ENCODE data around the gene GRID1.

GRCh38 chr10:86062198-86062550 is 304.4 kb downstream of the GRID1 start:
- TF ChIP-seq CTCF (conservative IDR thresholded peaks at IDR 0.05) = no peak
- no peak for TF ChIP-seq EZH2 (IDR thresholded peaks at IDR 0.05; ENCODE audit: low read depth)
